ENCODE results near the gene NDUFB10.

The NDUFB10 gene

GRCh38 chr16:1914988-1915387, 44.4 kb upstream of the NDUFB10 start:
- no peak overlapping the region for H3K4me3 ChIP-seq (replicated peaks in 1 of 2; ENCODE audit: low read depth in 2 of 2, low read length in 2 of 2)
- no peak for TF ChIP-seq CTCF (IDR thresholded peaks at IDR 0.05; ENCODE audit: low read depth, low read length)
- DNase-seq (ENCODE audit: low read depth in 2 of 2): no peak

GRCh38 chr16:1915732-1916639, 43.4 kb upstream of the NDUFB10 start:
- TF ChIP-seq CTCF (IDR thresholded peaks at IDR 0.05; ENCODE audit: low read depth, low read length): no peak
- no peak for DNase-seq (ENCODE audit: low read depth in 2 of 2)
- H3K4me3 ChIP-seq (replicated peaks in 1 of 2; ENCODE audit: low read depth in 2 of 2, low read length in 2 of 2): no peak overlapping the region

GRCh38 chr16:1916640-1916990, 42.7 kb upstream of the NDUFB10 start:
- no peak overlapping the region for H3K4me3 ChIP-seq (replicated peaks in 1 of 2; ENCODE audit: low read depth in 2 of 2, low read length in 2 of 2)
- TF ChIP-seq CTCF (IDR thresholded peaks at IDR 0.05; ENCODE audit: low read depth, low read length): no peak
- DNase-seq (ENCODE audit: low read depth in 2 of 2): no peak

- TF ChIP-seq CTCF (IDR thresholded peaks at IDR 0.05; ENCODE audit: low read depth, low read length): no peak
- H3K4me3 ChIP-seq (replicated peaks in 1 of 2; ENCODE audit: low read depth in 2 of 2, low read length in 2 of 2): no peak overlapping the region
- no peak for DNase-seq (ENCODE audit: low read depth in 2 of 2)
Observed at GRCh38 chr16:1917056-1917664, 42.2 kb upstream of the NDUFB10 start.

- no peak overlapping the region for H3K4me3 ChIP-seq (replicated peaks in 1 of 2; ENCODE audit: low read depth in 2 of 2, low read length in 2 of 2)
- TF ChIP-seq CTCF (IDR thresholded peaks at IDR 0.05; ENCODE audit: low read depth, low read length): no peak
- DNase-seq (ENCODE audit: low read depth in 2 of 2): no peak
Observed at GRCh38 chr16:1917665-1918350, 41.5 kb upstream of the NDUFB10 start.

- TF ChIP-seq CTCF (IDR thresholded peaks at IDR 0.05; ENCODE audit: low read depth, low read length): no peak
- H3K4me3 ChIP-seq (replicated peaks in 1 of 2; ENCODE audit: low read depth in 2 of 2, low read length in 2 of 2): no peak within 1 kb of the TSS
- no peak for DNase-seq (ENCODE audit: low read depth in 2 of 2)
Observed at GRCh38 chr16:1918351-1919326, 40.7 kb upstream of the NDUFB10 start, which contains the start of gene HS3ST6. HS3ST6 (minus strand) TSS chr16:1918415; CDS start chr16:1918323, 92 bp downstream.
